Astrocyte (in vitro differentiated cells and primary cell): Measurements from ENCODE around the gene LRIG3.
"Not testable (repeated sequence)": the region's sequence is repeated elsewhere in the genome, so short reads cannot be mapped to it uniquely, and the experiment has no call there.

Experiments used
- EZH2 ChIP-seq: IDR thresholded peaks from 2 replicates; pipeline ENCODE4 v1.6.1; 2012; ENCODE audit warnings: mild to moderate bottlenecking, low read length, inconsistent platforms; ENCODE audit not compliant: insufficient read depth
- TF ChIP-seq, protein P1 (sequence below): IDR thresholded peaks from 2 replicates; pipeline ENCODE4 v1.5.1; 2011; ENCODE audit warnings: low read depth, mild to moderate bottlenecking, inconsistent platforms, low read length, moderate library complexity; ENCODE audit not compliant: insufficient read depth

DNA sequence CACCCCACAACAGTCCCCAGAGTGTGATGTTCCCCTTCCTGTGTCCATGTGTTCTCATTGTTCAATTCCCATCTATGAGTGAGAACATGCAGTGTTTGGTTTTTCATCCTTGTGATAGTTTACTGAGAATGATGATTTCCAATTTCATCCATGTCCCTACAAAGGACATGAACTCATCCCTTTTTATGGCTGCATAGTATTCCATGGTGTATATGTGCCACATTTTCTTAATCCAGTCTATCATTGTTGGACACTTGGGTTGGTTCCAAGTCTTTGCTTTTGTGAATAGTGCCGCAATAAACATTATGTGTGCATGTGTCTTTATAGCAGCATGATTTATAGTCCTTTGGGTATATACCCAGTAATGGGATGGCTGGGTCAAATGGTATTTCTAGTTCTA is 17.6 kb downstream of the LRIG3 start:
- TF ChIP-seq, protein P1, sequence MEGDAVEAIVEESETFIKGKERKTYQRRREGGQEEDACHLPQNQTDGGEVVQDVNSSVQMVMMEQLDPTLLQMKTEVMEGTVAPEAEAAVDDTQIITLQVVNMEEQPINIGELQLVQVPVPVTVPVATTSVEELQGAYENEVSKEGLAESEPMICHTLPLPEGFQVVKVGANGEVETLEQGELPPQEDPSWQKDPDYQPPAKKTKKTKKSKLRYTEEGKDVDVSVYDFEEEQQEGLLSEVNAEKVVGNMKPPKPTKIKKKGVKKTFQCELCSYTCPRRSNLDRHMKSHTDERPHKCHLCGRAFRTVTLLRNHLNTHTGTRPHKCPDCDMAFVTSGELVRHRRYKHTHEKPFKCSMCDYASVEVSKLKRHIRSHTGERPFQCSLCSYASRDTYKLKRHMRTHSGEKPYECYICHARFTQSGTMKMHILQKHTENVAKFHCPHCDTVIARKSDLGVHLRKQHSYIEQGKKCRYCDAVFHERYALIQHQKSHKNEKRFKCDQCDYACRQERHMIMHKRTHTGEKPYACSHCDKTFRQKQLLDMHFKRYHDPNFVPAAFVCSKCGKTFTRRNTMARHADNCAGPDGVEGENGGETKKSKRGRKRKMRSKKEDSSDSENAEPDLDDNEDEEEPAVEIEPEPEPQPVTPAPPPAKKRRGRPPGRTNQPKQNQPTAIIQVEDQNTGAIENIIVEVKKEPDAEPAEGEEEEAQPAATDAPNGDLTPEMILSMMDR, result not testable (repeated sequence)
- not testable (repeated sequence) for TF ChIP-seq EZH2
